ENCODE results near the gene RGS9BP. TPM values are rescaled to one million over a fixed set of nuclear protein-coding genes. Genes with fewer than 3 reads are reported as not detected.

RGS9BP gene
- total and polyA plus RNA-seq, 10 of the 15 experiments (the other 5 are each of a cell fraction or from before 2014, with no cell fraction given): 0.01 to 0.10 (median 0.05) TPM; not detected in 6

DNA sequence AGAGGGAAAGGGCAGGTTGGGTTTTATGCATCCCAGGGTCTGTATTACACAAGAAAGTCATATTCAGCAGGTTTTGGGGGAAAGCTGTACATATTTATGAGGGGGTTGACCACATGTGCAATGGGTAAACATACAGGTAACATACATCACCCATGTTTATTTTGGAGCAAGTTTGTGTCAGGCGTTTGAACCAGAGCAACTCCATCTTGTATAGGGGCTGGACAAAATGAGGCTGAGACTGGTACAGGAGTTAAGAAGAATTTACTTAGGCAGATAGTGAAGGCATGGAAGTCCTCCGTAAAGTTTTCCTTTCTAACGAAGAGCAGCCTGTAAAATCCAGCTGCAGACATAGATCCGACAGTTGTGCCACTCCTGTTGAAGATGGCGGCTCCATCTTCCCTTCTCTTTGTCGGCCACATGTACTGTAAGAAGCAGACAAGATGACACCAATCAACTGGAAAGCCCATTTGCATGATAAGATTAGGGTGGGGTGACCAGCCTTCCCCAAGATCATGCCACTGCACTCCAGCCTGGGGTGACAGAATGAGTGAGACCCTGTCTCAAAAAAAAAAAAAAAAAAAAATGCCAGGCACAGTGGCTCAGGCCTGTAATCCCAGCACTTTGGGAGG, 11.3 kb downstream of the RGS9BP start:
- CTCF ChIA-PET: interaction anchor here (1.0 kb wide), 1 partner anchor 13 kb away, joined by 4 read pairs; no protein-coding TSS in a partner anchor
- in situ Hi-C loops (cut with MboI) (no loop called here), intact Hi-C loops (cut with micrococcal nuclease; ENCODE audit: unreplicated experiment) (no loop called here)
- no peak for ATAC-seq
- no peaks in the 10 kb centered on the region for H4K20me1 ChIP-seq (ENCODE audit: control insufficient read depth, insufficient read depth)
- RAD21 ChIA-PET (ENCODE audit: unreplicated experiment): no interaction called here
- no TSS peak for BruUV-seq (replicated peaks)
- no peak overlapping the region for H3K4me2 ChIP-seq (ENCODE audit: control insufficient read depth, insufficient read depth)
- H2AFZ ChIP-seq (ENCODE audit: control insufficient read depth, low read depth, low read length): no peak overlapping the region
- 90% methylated on average over 6 of the region's 6 CpGs for WGBS (ENCODE audit: insufficient coverage, insufficient replicate concordance, low lambda C conversion rate, missing lambda C conversion rate)
- SMC1A ChIA-PET (ENCODE audit: uncharacterized antibody, unreplicated experiment): interaction anchor here (1.2 kb wide), 1 partner anchor 87 kb away, joined by 3 read pairs; no protein-coding TSS in a partner anchor
- H3K4me1 ChIP-seq (ENCODE audit: control insufficient read depth, insufficient read depth, low read length): peaks cover 6% of the 10 kb centered on the region; the same call in 1 of the 2 replicates
- no peak overlapping the region for H3K4me3 ChIP-seq
- no peak for FAIRE-seq
- peaks cover 9% of the 10 kb centered on the region for H3K79me2 ChIP-seq (ENCODE audit: control insufficient read depth, insufficient read depth, low read length)
- POLR2A ChIA-PET: no interaction called here
- no peaks in the 10 kb centered on the region for H3K36me3 ChIP-seq (ENCODE audit: control insufficient read depth in 2 of 2, insufficient read depth in 2 of 2, low read length in 1 of 2)
- H3K9me3 ChIP-seq (replicated peaks; ENCODE audit: control insufficient read depth, insufficient read depth, low read length): no peaks in the 10 kb centered on the region
- no peak overlapping the region for H3K27ac ChIP-seq (ENCODE audit: control insufficient read depth, insufficient read depth)
- no peak overlapping the region for H3K9ac ChIP-seq (ENCODE audit: control insufficient read depth, insufficient read depth, low read length)
- DNase-seq (ENCODE audit: low read depth, low spot score): no peak
- no peaks in the 10 kb centered on the region for H3K27me3 ChIP-seq (replicated peaks in 1 of 2; ENCODE audit: control insufficient read depth in 2 of 2, insufficient read depth in 2 of 2, low read length in 1 of 2)
- TF ChIP-seq MTA3 (IDR thresholded peaks at IDR 0.05; ENCODE audit: borderline replicate concordance, low read length) (no peak), RAD51 (IDR thresholded peaks at IDR 0.05) (no peak), CBX3 (IDR thresholded peaks at IDR 0.05; ENCODE audit: borderline replicate concordance, low read depth) (no peak), ZNF24 (IDR thresholded peaks at IDR 0.05) (no peak), MXI1 (IDR thresholded peaks at IDR 0.05; ENCODE audit: low read depth, low read length) (no peak), NR2C2 (IDR thresholded peaks at IDR 0.05; ENCODE audit: borderline replicate concordance, control insufficient read depth, insufficient read length, low read depth) (no peak), BMI1 (IDR thresholded peaks at IDR 0.05; ENCODE audit: borderline replicate concordance) (no peak), TBL1XR1 (IDR thresholded peaks at IDR 0.05; ENCODE audit: low read depth, low read length) (no peak), WRNIP1 (IDR thresholded peaks at IDR 0.05; ENCODE audit: borderline replicate concordance, low read depth, low read length) (no peak), ZNF384 (IDR thresholded peaks at IDR 0.05; ENCODE audit: borderline replicate concordance, low read depth, low read length) (no peak), NFYA (IDR thresholded peaks at IDR 0.05; ENCODE audit: borderline replicate concordance, low read depth, low read length) (no peak), CHD2 (IDR thresholded peaks at IDR 0.05; ENCODE audit: borderline replicate concordance, low read depth, low read length) (no peak), TCF12 (IDR thresholded peaks at IDR 0.05; ENCODE audit: low read depth, low read length) (no peak), HDAC2 (IDR thresholded peaks at IDR 0.05) (no peak), ZBED1 (IDR thresholded peaks at IDR 0.05; ENCODE audit: borderline replicate concordance) (no peak)
- TF ChIP-seq, protein P1, sequence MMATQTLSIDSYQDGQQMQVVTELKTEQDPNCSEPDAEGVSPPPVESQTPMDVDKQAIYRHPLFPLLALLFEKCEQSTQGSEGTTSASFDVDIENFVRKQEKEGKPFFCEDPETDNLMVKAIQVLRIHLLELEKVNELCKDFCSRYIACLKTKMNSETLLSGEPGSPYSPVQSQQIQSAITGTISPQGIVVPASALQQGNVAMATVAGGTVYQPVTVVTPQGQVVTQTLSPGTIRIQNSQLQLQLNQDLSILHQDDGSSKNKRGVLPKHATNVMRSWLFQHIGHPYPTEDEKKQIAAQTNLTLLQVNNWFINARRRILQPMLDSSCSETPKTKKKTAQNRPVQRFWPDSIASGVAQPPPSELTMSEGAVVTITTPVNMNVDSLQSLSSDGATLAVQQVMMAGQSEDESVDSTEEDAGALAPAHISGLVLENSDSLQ (IDR thresholded peaks at IDR 0.05): no peak
- TF ChIP-seq, protein P2, sequence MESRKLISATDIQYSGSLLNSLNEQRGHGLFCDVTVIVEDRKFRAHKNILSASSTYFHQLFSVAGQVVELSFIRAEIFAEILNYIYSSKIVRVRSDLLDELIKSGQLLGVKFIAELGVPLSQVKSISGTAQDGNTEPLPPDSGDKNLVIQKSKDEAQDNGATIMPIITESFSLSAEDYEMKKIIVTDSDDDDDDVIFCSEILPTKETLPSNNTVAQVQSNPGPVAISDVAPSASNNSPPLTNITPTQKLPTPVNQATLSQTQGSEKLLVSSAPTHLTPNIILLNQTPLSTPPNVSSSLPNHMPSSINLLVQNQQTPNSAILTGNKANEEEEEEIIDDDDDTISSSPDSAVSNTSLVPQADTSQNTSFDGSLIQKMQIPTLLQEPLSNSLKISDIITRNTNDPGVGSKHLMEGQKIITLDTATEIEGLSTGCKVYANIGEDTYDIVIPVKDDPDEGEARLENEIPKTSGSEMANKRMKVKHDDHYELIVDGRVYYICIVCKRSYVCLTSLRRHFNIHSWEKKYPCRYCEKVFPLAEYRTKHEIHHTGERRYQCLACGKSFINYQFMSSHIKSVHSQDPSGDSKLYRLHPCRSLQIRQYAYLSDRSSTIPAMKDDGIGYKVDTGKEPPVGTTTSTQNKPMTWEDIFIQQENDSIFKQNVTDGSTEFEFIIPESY (IDR thresholded peaks at IDR 0.05): no peak
- TF ChIP-seq, protein P3, sequence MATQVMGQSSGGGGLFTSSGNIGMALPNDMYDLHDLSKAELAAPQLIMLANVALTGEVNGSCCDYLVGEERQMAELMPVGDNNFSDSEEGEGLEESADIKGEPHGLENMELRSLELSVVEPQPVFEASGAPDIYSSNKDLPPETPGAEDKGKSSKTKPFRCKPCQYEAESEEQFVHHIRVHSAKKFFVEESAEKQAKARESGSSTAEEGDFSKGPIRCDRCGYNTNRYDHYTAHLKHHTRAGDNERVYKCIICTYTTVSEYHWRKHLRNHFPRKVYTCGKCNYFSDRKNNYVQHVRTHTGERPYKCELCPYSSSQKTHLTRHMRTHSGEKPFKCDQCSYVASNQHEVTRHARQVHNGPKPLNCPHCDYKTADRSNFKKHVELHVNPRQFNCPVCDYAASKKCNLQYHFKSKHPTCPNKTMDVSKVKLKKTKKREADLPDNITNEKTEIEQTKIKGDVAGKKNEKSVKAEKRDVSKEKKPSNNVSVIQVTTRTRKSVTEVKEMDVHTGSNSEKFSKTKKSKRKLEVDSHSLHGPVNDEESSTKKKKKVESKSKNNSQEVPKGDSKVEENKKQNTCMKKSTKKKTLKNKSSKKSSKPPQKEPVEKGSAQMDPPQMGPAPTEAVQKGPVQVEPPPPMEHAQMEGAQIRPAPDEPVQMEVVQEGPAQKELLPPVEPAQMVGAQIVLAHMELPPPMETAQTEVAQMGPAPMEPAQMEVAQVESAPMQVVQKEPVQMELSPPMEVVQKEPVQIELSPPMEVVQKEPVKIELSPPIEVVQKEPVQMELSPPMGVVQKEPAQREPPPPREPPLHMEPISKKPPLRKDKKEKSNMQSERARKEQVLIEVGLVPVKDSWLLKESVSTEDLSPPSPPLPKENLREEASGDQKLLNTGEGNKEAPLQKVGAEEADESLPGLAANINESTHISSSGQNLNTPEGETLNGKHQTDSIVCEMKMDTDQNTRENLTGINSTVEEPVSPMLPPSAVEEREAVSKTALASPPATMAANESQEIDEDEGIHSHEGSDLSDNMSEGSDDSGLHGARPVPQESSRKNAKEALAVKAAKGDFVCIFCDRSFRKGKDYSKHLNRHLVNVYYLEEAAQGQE (IDR thresholded peaks at IDR 0.05; ENCODE audit: low read depth, low read length): no peak
